ENCODE results near the gene POLE2.
"Not testable (repeated sequence)": the region's sequence is repeated elsewhere in the genome, so short reads cannot be mapped to it uniquely, and the experiment has no call there.

POLE2 gene

DNA sequence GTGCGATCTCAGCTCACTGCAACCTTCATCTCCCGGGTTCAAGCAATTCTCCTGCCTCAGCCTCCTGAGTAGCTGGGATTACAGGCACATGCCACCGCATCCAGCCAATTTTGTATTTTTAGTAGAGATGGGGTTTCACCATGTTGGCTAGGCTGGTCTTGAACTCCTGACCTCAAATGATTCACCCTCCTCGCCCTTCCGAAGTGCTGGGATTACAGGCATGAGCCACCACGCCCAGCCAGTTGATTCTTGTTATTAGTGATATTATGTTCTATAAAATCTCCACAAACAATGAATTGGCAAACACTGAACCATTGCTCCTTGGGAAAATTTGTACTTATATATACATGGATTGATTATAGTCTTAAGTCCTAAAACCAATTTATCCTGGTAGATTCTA lies 30.5 kb downstream of the POLE2 start:
- DNase-seq, result not testable (repeated sequence)

DNA sequence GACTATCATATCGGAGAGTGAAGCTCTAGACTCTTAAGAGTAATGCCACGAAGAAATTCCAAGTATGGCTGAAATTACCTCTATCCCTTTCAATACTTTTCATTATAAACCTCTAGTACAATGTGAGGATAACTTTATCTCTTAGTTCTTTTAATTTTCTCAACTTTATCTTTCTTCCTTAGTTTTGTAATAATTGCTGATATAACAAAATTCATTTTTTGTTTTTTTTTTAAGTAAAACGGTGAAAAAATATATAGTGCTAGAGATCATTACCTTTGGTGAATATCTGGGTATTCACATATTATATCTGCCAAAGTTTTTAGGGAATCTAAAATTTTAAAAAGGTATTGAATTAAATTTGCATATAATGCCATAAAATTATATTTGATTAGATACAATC lies 33.5 kb downstream of the POLE2 start:
- DNase-seq, result no peak

DNA sequence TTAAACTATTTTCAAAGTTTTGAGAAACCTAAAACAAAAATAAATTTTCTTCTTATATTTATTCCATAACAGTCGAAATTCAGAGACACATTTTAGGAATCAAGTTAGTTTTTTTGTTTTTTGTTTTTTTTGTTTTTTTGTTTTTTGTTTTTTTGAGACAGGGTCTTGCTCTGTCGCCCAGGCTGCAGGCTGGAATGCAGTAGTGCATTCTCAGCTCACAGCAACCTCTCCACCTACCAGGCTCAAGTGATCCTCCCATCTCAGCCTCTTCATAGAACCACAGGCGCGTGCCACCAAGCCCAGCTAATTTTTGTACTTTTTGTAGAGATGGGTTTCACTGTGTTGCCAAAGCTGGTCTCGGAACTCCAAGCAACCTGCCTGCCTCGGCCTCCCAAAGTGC lies 34.5 kb downstream of the POLE2 start:
- DNase-seq, result no peak

DNA sequence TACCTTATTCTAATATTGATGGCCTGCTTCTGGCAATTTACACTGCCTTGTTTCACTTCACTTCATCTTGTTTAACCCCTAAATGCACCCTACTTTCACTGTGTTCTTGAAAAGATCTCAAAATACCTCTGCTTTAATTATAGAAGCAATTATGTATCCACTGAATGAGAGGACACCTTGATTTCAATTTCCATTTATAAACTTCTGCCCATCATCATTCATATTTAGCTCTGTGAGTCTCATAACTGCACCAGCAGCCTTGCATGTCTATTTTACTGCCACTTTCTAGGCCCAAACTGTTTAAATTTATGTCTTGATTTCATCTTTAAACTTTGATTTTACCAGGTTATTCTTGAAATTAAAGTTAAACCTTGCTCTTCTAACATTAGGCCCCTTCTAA lies 45.9 kb downstream of the POLE2 start:
- DNase-seq, result no peak

- DNase-seq, result no peak
Observed at GRCh38 chr14:49641697-49642129, 46.3 kb downstream of the POLE2 start.

DNA sequence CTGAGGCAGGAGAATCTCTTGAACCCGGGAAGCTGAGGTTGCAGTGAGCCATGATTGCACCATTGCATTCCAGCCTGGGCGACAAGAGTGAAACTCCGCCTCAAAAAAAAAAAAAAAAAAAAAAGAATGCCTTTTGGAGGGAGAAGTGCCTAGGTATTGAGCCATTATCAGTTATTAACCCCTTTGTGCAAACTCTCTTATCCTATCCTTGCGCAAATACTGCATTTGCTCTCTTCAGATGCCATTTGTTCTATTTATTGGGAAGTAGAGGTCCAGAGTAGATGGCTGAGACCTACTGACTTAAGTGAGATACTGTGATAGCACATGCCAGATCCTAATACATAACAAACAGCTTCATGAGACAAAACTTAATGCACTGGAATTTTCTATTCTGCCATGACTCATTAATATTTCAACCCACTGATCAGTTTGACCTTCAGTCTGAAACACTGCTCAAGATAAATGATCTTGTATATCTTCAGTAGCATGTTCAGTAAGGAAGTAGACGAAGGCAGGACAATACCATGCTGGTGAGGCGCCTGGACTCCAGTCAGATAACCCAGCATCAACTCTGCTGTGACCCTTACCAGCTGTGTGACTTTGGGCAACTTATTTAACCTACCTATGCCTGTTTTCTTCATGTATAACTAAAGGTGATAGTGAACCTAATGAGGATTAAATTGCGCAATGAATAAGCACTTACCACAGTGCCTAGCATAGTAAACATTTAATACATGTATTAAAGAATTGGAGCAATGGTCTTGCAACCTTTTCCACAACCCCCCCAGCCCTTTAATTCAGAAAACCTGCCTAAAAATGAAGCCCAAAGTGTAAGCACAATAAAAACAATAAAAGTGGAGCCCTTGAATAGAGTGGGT lies 47.2 kb downstream of the POLE2 start:
- no peak for DNase-seq

GRCh38 chr14:49637534-49638078 lies 50.4 kb downstream of the POLE2 start:
- no peak for DNase-seq

- DNase-seq, result no peak
Observed at GRCh38 chr14:49636866-49637265, 51.1 kb downstream of the POLE2 start.

DNA sequence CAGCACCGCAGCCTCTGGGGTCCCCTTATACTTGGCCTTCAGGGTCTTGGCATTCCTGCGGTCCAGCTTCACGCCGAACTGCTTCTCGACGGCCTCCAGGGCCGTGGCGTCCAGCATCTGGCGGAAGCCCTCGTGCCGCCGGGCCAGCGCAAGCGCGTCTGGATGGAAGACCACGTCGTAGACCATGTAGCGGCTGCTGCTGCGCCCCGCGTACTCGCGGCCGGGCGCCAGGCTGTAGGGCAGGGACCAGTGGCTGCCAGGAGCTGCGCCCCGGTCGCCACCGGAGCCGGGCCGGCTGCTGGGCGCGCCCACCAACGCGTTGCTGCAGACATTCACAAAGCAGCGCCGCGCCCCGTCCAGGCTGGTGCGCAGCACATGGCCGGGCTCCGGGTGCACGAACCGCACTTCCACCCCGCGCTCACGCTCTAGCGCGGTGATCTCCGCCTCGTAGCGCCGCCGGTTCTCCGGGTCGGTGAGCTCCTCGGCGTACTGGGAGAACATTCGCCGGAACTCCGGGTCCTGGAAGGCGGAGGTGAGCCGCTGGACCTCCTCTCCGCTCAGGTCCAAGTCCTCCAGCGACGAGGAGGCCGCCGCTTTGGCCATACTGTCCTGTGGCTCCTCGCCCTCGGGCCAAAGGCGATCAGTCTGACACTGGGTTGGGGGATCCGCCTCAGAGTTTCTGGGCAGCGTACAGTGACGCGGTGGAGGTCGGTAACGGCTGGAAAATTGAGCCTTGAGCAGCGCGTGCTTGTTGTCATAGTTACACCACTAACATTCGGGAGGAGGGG lies 53.3 kb downstream of the POLE2 start, which contains the start of gene DNAAF2:
DNAAF2 (minus strand) TSS at position 698 of the 788 bp plus-strand sequence; CDS start at position 603, 95 bp downstream.
- DNase-seq, result peak; percentile 65 to 78

DNA sequence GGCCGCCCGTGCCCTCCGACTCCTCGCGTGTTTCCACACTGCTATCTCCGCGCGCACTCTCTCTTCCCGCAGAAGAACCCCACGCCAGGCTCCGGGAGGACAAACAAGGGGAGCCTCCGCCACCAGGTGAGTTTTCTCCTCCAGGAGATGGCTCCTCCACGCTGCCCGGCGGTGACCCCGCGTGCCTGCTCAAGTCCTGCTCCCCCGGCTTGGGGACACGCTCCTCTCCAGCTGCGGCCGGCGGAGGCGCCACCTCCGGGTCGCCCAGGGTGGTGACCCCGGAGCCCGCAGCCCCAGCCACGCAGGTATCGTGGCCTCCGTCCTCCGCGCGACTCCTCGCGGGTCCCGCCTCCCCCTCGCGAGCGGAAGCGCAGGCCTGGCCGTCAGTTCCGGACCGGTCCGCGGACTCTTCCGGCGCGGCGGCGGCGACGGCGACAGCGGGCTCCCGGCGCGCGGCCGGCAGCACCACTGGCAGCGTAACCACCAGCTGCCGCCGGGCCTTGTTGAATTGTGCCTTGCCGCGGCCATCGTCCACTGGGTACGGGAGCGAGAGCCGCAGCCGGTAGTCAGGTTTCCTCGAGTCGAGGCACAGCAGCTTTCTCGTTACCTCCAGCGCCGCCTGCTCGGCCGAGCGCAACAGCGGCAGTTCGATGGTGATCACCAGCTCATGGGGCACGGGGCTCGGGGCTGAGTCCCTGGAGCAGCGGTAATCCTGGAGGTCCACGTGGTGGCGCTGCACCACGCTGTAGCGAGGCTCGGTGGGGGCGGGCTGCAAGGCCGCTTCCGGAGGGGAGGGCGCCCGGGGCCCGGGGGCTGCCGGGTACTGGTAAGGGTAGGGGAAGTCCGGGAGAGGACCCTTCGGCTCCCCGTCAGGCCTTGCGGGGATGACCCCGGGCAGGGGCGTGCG lies 54.1 kb downstream of the POLE2 start:
- peak; percentile 94 to 95 for DNase-seq

GRCh38 chr14:49623941-49624839 lies 63.8 kb downstream of the POLE2 start:
- DNase-seq, result peak in 1 of 2 donors; percentile 72

GRCh38 chr14:49623387-49623786 lies 64.6 kb downstream of the POLE2 start:
- DNase-seq, result no peak

- DNase-seq, result no peak
Observed at GRCh38 chr14:49622022-49622607, 65.9 kb downstream of the POLE2 start.

DNA sequence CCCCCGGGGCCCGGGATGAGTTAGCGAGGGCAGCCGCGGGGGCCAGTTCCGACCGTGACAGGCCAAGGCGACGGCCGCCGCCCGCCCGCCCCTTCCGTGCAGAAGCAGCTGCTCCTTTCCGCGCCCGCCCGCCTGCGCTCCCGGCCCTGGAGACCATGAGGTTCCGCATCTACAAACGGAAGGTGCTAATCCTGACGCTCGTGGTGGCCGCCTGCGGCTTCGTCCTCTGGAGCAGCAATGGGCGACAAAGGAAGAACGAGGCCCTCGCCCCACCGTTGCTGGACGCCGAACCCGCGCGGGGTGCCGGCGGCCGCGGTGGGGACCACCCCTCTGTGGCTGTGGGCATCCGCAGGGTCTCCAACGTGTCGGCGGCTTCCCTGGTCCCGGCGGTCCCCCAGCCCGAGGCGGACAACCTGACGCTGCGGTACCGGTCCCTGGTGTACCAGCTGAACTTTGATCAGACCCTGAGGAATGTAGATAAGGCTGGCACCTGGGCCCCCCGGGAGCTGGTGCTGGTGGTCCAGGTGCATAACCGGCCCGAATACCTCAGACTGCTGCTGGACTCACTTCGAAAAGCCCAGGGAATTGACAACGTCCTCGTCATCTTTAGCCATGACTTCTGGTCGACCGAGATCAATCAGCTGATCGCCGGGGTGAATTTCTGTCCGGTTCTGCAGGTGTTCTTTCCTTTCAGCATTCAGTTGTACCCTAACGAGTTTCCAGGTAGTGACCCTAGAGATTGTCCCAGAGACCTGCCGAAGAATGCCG lies 66.7 kb downstream of the POLE2 start:
- peak; percentile 68 to 70 for DNase-seq

DNA sequence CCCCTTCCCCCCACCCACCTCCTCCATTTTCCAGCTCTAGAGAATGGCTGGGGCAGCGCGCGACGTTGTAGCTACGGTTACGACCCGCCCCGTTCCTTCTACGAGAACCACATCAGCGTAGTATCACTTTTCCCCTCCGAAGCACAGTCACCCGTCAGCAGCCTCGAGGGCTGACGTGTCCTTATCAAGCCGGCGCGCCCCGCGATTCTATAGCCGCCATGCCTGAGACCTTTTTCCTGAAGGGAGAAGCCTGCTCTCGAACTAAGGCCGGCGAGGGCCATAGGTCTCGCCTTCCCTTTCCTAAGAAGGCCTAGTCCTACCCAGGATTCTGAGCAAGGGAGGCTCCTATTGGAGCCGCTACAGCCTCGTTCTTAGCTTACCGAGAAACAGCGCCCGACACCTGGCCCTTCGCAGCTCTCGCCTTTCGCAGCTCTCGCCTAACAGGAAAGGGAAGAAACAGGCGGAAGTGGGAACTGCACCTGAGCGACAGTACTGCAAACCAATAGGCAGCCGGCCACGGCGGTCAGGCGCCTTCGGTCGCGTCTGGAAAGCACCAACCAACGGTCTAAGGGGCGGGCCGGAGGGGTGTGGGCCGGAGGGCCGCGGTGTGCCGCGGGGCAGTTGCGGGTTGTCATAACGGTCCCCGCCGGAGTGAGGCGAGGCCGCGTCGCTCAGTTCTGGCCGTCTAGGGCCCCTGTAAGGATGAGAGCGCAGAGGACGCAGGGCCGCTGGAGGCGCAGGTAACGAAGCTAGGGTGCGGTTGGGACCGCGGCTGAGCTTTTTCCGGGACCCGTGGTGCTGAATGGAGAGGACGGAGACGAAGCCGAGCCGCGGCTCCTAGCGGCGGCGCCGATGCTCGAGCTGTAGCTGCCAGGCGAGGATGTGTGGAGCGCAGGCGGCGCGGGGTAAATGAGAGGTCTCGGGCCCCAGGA lies 67.6 kb downstream of the POLE2 start, which contains the start of the genes MGAT2 and RPL36AL:
MGAT2 (plus strand) TSS at position 618 of the 932 bp plus-strand sequence. CDS start 470 bp downstream, outside the sequence.
RPL36AL (minus strand) TSS at position 445 of the 932 bp plus-strand sequence. CDS start 1,522 bp downstream, outside the sequence.
- peak; percentile 94 to 95 for DNase-seq

- DNase-seq, result no peak
Observed at GRCh38 chr14:49619730-49620129, 68.3 kb downstream of the POLE2 start.

DNA sequence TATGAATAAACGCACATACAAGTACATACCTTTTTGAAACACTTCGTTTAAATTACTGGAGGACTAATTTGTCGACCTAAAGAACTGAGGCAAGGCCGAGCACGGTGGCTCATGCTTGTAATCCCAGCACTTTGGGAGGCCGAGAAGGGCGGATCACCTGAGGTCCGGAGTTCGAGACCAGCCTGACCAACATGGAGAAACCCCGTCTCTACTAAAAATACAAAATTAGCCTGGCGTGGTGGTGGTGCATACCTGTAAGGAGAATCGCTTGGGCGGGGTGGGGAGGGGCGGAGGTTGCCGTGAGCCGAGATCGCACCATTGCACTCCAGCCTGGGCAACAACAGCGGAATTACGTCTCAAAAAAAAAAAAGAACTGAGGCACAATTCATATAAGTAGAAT lies 68.7 kb downstream of the POLE2 start:
- not testable (repeated sequence) for DNase-seq

GRCh38 chr14:49617852-49618519 lies 70.0 kb downstream of the POLE2 start:
- no peak for DNase-seq
